ENCODE measurements around the gene CPNE5. TPM values are rescaled to one million over a fixed set of nuclear protein-coding genes. Genes with fewer than 3 reads are reported as not detected.

CPNE5 gene
- total and polyA plus RNA-seq, 8 donors = 0.19 to 1.5 (median 0.58) TPM

GRCh38 chr6:36737043-36737785 is 102.0 kb downstream of the CPNE5 start:
- no peak for FAIRE-seq
- no peaks in the 10 kb centered on the region for H3K36me3 ChIP-seq
- H3K27me3 ChIP-seq = no peaks in the 10 kb centered on the region
- no peaks in the 10 kb centered on the region for H3K9me3 ChIP-seq
- intact Hi-C loops (cut with DNase I) = no loop called here
- H3K4me1 ChIP-seq = no peaks in the 10 kb centered on the region
- ATAC-seq = no peak
- no peak overlapping the region for H3K27ac ChIP-seq
- TF ChIP-seq, protein P1, sequence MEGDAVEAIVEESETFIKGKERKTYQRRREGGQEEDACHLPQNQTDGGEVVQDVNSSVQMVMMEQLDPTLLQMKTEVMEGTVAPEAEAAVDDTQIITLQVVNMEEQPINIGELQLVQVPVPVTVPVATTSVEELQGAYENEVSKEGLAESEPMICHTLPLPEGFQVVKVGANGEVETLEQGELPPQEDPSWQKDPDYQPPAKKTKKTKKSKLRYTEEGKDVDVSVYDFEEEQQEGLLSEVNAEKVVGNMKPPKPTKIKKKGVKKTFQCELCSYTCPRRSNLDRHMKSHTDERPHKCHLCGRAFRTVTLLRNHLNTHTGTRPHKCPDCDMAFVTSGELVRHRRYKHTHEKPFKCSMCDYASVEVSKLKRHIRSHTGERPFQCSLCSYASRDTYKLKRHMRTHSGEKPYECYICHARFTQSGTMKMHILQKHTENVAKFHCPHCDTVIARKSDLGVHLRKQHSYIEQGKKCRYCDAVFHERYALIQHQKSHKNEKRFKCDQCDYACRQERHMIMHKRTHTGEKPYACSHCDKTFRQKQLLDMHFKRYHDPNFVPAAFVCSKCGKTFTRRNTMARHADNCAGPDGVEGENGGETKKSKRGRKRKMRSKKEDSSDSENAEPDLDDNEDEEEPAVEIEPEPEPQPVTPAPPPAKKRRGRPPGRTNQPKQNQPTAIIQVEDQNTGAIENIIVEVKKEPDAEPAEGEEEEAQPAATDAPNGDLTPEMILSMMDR (IDR thresholded peaks at IDR 0.05) = no peak
- DNase-seq = no peak
- 86 to 93% methylated on average over 14 of the region's 14 CpGs for WGBS, 2 donors
- no peak overlapping the region for H3K4me3 ChIP-seq

GRCh38 chr6:36735110-36736071 is 103.9 kb downstream of the CPNE5 start:
- Histone ChIP-seq H3K27me3 (no peaks in the 10 kb centered on the region), H3K4me3 (no peak overlapping the region), H3K36me3 (no peaks in the 10 kb centered on the region), H3K27ac (peak overlapping the region in 3 of 4 donors; percentile 17 to 82 (median 69)), H3K4me1 (no peaks in the 10 kb centered on the region), H3K9me3 (no peaks in the 10 kb centered on the region)
- TF ChIP-seq, protein P1 (IDR thresholded peaks at IDR 0.05) = no peak
- intact Hi-C loops (cut with DNase I) = no loop called here
- peak in 5 of 6 donors; percentile 36 to 58 (median 53) for DNase-seq
- no peak for FAIRE-seq
- peak; percentile 38 to 88 (median 80) for ATAC-seq
- 41 to 44% methylated on average over 24 of the region's 24 CpGs for WGBS, 2 donors

DNA sequence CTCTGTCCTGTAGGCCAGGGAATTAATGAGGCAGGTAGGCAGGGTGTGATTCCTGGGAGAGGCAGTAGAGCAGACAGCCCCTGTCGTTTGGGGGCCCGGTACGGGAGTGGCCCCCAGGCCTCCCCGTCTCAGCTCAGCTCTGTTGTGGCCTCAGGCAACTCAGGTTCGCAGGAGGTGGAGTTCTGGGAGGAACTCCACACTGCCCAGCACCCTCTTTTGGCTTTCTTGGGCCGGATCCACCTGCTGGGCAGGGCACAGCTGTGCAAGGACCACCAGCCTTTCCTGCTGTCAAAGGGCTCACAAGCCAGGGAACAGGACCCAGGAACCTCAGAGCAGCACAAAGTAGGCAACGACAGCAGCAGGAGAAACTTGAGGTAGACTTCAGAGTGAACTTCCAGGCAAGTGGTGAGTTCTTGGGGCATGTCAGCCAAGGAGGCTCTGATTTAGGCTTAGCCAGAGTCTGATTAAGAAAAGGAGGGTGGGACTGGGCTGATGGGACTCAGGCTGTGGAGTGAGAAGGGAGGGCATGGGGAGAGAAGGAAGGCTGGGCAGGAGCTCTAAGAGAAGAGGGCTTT is 104.7 kb downstream of the CPNE5 start:
- no peaks in the 10 kb centered on the region for H3K36me3 ChIP-seq
- TF ChIP-seq, protein P1 (IDR thresholded peaks at IDR 0.05) = no peak
- H3K9me3 ChIP-seq = no peaks in the 10 kb centered on the region
- WGBS, 2 donors = 70 to 78% methylated on average over 7 of the region's 7 CpGs
- H3K4me3 ChIP-seq = no peak overlapping the region
- H3K27me3 ChIP-seq = no peaks in the 10 kb centered on the region
- FAIRE-seq (no peak), DNase-seq (no peak), ATAC-seq (peak in 1 of 4 donors; percentile 19)
- peak overlapping the region in 2 of 4 donors; percentile 69 to 82 for H3K27ac ChIP-seq
- H3K4me1 ChIP-seq = no peaks in the 10 kb centered on the region
- intact Hi-C loops (cut with DNase I) = no loop called here

DNA sequence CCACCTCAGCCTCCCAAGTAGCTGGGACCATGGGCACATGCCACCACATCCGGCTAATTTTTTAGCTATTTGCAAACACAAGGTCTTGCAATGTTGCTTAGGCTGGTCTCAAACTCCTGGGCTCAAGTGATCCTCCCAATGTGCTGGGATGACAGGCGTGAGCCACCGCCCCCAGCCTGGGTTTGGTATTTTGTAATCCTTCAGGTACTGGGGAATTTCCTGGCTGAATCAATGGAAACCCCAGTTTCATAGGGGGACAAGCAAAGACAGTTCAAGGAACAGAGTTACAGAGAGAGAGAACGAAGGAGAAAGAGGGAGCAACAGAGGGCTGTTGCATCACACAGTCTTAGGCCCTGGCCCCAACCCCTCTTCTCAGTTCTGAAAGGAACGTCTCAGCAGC is 105.9 kb downstream of the CPNE5 start:
- no peak overlapping the region for H3K27ac ChIP-seq
- WGBS, 2 donors = 87 to 92% methylated on average over 5 of the region's 5 CpGs
- no peaks in the 10 kb centered on the region for H3K4me1 ChIP-seq
- no peak overlapping the region for H3K4me3 ChIP-seq
- TF ChIP-seq, protein P1 (IDR thresholded peaks at IDR 0.05) = no peak
- H3K36me3 ChIP-seq = no peaks in the 10 kb centered on the region
- ATAC-seq (no peak), DNase-seq (no peak), FAIRE-seq (no peak)
- H3K9me3 ChIP-seq = no peaks in the 10 kb centered on the region
- intact Hi-C loops (cut with DNase I) = no loop called here
- H3K27me3 ChIP-seq = no peaks in the 10 kb centered on the region

Data from pancreas (tissue), 10 donors.